ENCODE results near the gene TMEM217. TPM values are rescaled to one million over a fixed set of nuclear protein-coding genes. Genes with fewer than 3 reads are reported as not detected.

The TMEM217 gene
- total and polyA plus RNA-seq, 12 donors, result 1.5 to 26.7 (median 5.6) TPM; not detected in 1

DNA sequence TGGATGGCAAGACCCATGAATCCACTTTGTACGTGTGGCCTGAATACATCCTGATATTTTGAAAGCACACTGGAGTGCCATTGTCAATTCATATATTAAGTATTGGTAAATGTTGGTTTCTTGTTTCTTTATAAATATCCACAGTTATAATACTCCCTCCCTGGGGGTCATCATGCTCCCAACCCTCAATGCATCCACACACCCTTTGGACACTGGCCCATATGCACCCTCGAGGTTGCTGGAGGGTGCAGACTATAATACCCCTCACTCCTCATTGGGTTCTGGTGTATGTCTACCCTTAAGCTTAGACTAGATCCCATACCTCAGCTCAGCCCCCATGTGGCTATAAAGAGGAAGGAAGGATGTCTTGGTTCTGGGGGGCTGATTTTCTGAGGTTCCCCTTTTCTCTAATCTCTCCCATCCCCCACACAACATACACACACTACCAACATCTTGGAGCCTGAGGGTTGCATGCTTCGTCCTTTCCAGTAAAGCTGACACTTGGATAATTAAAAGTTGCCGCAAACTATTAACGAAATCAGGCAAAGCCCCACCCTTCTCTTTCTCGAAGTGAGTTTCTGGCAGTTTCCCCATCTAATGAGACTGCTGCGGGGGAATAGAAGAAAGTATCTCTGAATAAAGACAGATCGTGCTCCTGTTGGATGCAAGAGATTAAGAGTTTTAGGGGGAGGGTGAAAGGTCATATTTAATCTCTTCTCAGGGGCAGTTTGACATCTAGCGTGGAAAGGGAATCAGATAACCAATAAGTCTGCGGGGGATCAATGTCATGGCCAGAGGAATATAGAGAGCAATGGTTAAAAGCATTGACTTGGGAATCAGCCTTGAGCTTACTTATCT, 80.6 kb downstream of the TMEM217 start:
- no peak overlapping the region for H3K4me3 ChIP-seq
- no peak overlapping the region for H3K27ac ChIP-seq
- DNase-seq, result peak in 1 of 7 donors; percentile 28
- H3K27me3 ChIP-seq, result no peaks in the 10 kb centered on the region
- H3K4me1 ChIP-seq (replicated peaks in 1 of 2), result peaks cover 5 to 16% of the 10 kb centered on the region in 2 donors
- H3K36me3 ChIP-seq (replicated peaks in 1 of 2), result peaks cover 0 to 34% of the 10 kb centered on the region in 2 donors
- H3K9me3 ChIP-seq (replicated peaks in 1 of 3), result no peaks in the 10 kb centered on the region
- TF ChIP-seq POLR2A (IDR thresholded peaks at IDR 0.05), result no peak
- TF ChIP-seq, protein P1, sequence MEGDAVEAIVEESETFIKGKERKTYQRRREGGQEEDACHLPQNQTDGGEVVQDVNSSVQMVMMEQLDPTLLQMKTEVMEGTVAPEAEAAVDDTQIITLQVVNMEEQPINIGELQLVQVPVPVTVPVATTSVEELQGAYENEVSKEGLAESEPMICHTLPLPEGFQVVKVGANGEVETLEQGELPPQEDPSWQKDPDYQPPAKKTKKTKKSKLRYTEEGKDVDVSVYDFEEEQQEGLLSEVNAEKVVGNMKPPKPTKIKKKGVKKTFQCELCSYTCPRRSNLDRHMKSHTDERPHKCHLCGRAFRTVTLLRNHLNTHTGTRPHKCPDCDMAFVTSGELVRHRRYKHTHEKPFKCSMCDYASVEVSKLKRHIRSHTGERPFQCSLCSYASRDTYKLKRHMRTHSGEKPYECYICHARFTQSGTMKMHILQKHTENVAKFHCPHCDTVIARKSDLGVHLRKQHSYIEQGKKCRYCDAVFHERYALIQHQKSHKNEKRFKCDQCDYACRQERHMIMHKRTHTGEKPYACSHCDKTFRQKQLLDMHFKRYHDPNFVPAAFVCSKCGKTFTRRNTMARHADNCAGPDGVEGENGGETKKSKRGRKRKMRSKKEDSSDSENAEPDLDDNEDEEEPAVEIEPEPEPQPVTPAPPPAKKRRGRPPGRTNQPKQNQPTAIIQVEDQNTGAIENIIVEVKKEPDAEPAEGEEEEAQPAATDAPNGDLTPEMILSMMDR (IDR thresholded peaks at IDR 0.05), result peak in 1 of 6 experiments; percentile 14
- intact Hi-C loops (cut with DNase I), result loop anchor here (10.0 kb wide), 1 partner anchor 153 kb away; no protein-coding TSS in a partner anchor
- 57 to 67% (median 62%) methylated on average over 10 of the region's 10 CpGs for WGBS, 4 donors

DNA sequence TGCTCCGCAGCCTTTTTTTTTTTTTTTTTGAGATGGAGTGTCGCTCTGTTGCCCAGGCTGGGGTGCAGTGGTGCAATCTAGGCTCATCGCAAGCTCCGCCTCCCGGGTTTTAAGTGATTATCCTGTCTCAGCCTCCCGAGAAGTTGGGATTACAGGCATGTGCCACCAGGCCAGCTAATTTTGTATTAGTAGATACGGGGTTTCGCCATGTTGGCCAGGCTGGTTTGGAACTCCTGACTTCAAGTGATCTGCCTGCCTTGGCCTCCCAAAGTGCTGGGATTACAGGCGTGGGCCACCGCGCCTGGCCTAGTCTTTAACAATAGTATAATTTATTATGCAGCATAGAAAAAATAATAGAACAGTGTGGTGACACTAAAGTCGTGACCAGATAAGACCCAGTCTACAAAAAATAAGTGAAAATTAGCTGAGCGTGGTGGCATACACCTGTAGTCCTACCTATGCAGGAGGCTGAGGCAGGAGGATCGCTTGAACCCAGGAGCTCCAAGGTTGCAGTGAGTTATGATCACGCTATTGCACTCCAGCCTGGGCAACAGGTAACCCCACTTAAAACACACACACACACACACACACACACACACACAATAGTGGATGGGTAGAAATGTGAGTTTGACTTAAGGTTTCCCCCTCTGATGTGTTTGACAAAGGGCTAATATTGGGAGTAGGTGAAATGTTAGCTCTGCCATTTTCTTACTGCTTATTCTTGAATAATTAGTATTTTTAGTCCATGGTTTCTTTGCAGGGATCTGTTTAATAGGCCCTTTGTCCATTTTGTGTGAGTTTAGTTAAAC, 81.5 kb downstream of the TMEM217 start:
- no peak overlapping the region for H3K4me3 ChIP-seq
- no peaks in the 10 kb centered on the region for H3K9me3 ChIP-seq (replicated peaks in 1 of 3)
- peaks cover 0 to 35% of the 10 kb centered on the region in 2 donors for H3K36me3 ChIP-seq (replicated peaks in 1 of 2)
- no peaks in the 10 kb centered on the region for H3K27me3 ChIP-seq
- H3K27ac ChIP-seq, result no peak overlapping the region
- no peak for TF ChIP-seq POLR2A (IDR thresholded peaks at IDR 0.05)
- TF ChIP-seq, protein P1 (IDR thresholded peaks at IDR 0.05), result no peak
- 91 to 95% (median 94%) methylated on average over 15 of the region's 15 CpGs for WGBS, 4 donors
- intact Hi-C loops (cut with DNase I), result loop anchor here (10.0 kb wide), 1 partner anchor 152 kb away; no protein-coding TSS in a partner anchor
- H3K4me1 ChIP-seq (replicated peaks in 1 of 2), result peaks cover 11 to 17% of the 10 kb centered on the region in 2 donors
- no peak for DNase-seq

DNA sequence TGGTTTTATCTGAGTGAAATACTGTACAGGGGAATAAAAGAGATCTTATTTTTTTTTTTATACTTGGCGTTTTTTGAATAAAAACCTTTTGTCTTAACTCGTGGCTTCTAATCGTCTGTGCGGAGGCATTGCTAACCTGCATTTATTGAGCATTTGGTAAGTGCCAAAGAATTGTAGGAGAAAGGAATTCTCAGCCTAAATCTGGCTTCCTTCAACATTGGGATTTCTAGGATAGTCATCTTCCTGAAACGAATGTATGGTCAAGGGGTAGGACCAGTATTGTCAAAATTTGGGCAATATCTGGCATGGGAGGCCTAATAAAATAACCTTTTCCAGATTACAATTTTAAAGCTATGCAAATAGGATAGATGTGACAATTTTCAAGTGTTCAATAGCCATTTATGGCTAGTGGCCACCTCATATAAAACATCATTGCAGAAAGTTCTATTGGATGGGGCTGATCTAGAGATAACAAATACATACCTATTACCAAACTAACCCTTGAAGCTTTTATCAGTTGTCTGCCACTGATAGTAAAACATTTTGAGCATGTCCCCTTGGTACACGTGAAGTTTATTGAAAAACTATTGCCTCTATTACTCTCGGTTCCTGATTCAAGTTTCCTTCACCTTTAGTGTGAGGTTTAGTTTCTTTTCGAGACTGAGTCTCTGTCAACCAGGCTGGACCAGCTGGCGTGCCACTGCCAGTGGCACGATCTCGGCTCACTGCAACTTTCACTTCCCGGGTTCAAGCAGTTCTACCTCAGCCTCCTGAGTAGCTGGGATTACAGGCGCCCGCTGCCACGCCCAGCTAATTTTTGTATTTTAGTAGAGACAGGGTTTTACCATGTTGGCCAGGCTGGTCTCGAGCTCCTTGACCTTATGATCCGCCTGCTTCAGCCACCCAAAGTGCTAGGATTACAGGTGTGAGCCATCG, 82.3 kb downstream of the TMEM217 start:
- Histone ChIP-seq H3K27ac (no peak overlapping the region), H3K4me3 (no peak overlapping the region)

More for the DNA sequence above, 82.3 kb downstream of the TMEM217 start:
- H3K27me3 ChIP-seq, result no peaks in the 10 kb centered on the region
- intact Hi-C loops (cut with DNase I), result loop anchor here (10.0 kb wide), 1 partner anchor 151 kb away; no protein-coding TSS in a partner anchor
- peaks cover 17 to 20% of the 10 kb centered on the region in 2 donors for H3K4me1 ChIP-seq (replicated peaks in 1 of 2)
- TF ChIP-seq, protein P1 (IDR thresholded peaks at IDR 0.05), result no peak
- TF ChIP-seq POLR2A (IDR thresholded peaks at IDR 0.05), result no peak
- H3K9me3 ChIP-seq (replicated peaks in 1 of 3), result no peaks in the 10 kb centered on the region
- peaks cover 0 to 38% of the 10 kb centered on the region in 2 donors for H3K36me3 ChIP-seq (replicated peaks in 1 of 2)
- WGBS, 4 donors, result 77 to 85% (median 84%) methylated on average over 15 to 18 of the region's 18 CpGs
- peak in 1 of 7 donors; percentile 51 for DNase-seq
